PFSK-1 (cell line): ENCODE measurements around the gene NEURL2.

ENCODE experiments used
- POLR2AphosphoS5 ChIP-seq: IDR thresholded peaks from 2 replicates; pipeline ENCODE4 v1.6.1; 2012; ENCODE audit warnings: low read depth, mild to moderate bottlenecking, control low read depth, low read length, moderate library complexity
- SIN3A ChIP-seq: IDR thresholded peaks from 2 replicates; pipeline ENCODE4 v1.6.1; 2012; ENCODE audit warnings: mild to moderate bottlenecking, low read length, moderate library complexity, borderline replicate concordance; ENCODE audit not compliant: insufficient read depth
- TAF1 ChIP-seq: IDR thresholded peaks from 2 replicates; pipeline ENCODE4 v1.6.1; 2012; ENCODE audit warnings: low read length, control low read depth, borderline replicate concordance; ENCODE audit not compliant: insufficient read depth
- TF ChIP-seq, protein P1 (sequence below), 2 experiments: IDR thresholded peaks; 2 replicates each; pipeline versions ENCODE4 v1.6.1 to v1.8.0; 2011 to 2012; ENCODE audit warnings: low read depth in 2 of 2, low read length in 2 of 2, control low read depth in 1 of 2, inconsistent platforms in 1 of 2, mild to moderate bottlenecking in 1 of 2, moderate library complexity in 1 of 2; ENCODE audit not compliant: insufficient read depth in 1 of 2

DNA sequence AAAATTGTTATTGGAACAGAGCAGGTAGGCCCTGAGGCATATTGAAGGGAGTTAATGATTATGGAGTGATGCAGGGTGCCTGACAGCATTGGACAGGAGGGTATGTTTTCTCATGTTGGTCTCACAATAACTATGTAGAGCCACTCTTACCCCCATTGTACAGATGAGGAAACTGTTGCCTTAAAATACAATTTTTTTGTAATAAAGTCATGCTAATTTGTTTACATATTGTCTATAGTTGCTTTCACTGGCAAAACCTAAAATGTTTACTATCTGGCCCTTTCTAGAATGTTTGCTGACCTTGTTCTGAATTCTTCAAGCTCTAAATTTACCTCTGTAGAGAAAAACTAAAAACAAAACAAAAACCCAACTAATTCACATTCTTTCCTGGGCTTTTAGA lies 39.5 kb downstream of the NEURL2 start:
- TF ChIP-seq POLR2AphosphoS5: no peak
- TF ChIP-seq SIN3A: no peak
- TF ChIP-seq, protein P1, sequence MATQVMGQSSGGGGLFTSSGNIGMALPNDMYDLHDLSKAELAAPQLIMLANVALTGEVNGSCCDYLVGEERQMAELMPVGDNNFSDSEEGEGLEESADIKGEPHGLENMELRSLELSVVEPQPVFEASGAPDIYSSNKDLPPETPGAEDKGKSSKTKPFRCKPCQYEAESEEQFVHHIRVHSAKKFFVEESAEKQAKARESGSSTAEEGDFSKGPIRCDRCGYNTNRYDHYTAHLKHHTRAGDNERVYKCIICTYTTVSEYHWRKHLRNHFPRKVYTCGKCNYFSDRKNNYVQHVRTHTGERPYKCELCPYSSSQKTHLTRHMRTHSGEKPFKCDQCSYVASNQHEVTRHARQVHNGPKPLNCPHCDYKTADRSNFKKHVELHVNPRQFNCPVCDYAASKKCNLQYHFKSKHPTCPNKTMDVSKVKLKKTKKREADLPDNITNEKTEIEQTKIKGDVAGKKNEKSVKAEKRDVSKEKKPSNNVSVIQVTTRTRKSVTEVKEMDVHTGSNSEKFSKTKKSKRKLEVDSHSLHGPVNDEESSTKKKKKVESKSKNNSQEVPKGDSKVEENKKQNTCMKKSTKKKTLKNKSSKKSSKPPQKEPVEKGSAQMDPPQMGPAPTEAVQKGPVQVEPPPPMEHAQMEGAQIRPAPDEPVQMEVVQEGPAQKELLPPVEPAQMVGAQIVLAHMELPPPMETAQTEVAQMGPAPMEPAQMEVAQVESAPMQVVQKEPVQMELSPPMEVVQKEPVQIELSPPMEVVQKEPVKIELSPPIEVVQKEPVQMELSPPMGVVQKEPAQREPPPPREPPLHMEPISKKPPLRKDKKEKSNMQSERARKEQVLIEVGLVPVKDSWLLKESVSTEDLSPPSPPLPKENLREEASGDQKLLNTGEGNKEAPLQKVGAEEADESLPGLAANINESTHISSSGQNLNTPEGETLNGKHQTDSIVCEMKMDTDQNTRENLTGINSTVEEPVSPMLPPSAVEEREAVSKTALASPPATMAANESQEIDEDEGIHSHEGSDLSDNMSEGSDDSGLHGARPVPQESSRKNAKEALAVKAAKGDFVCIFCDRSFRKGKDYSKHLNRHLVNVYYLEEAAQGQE (IDR thresholded peaks at IDR 0.05; ENCODE audit: insufficient read depth in 1 of 2, low read depth in 2 of 2, low read length in 2 of 2): no peak
- no peak for TF ChIP-seq TAF1
